Immature natural killer cell (primary cell): ENCODE results near the gene TRIM44. TPM values are rescaled to one million over a fixed set of nuclear protein-coding genes. Genes with fewer than 3 reads are reported as not detected.

Source experiments
- polyA plus RNA-seq, 3 donors: library from polyadenylated mRNA; unstranded; fragments of 300-500 nt; fragmentation: Illumina TruSeq; gene quantifications; one replicate each; pipeline ENCODE4 v1.2.3, GENCODE V29; 2021

The TRIM44 gene
- polyA plus RNA-seq, 3 donors from 2014 or later, result 36.0 to 55.3 (median 41.1) TPM

Other genes with a start within 250 kb of the TRIM44 start
- under 1 TPM in 2 of 3 donors, not detected in 1; 0.03 to 0.06 TPM for gene SLC1A2, start 243.2 kb upstream of the TRIM44 start, polyA plus RNA-seq
- gene PAMR1, start 137.2 kb upstream of the TRIM44 start, polyA plus RNA-seq, result not detected
- gene FJX1, start 44.3 kb upstream of the TRIM44 start, polyA plus RNA-seq, result not detected